Fibroblast of villous mesenchyme (primary cell): ENCODE measurements around the gene CHAT. TPM values are rescaled to one million over a fixed set of nuclear protein-coding genes. Genes with fewer than 3 reads are reported as not detected.

Source experiments
- DNase-seq: peaks from one replicate; pipeline ENCODE4 v3.0.0-alpha.2; 2010; ENCODE audit warnings: low read depth
- H3K4me3 ChIP-seq: 2 replicates; pipeline ENCODE4 v1.5.1; 2011; ENCODE audit warnings: low read depth, mild to moderate bottlenecking, low read length
- CTCF ChIP-seq: IDR thresholded peaks from 2 replicates; pipeline ENCODE4 v1.5.1; 2012; ENCODE audit warnings: low read depth, mild to moderate bottlenecking, low read length; ENCODE audit not compliant: insufficient read depth
- total RNA-seq: library from RNA; depleted of rRNA; stranded (reverse); fragments of >200 nt; gene quantifications from 2 replicates; pipeline ENCODE4 v1.2.3, GENCODE V29; 2012

The CHAT gene
- total RNA-seq, 1 donor = not detected

- no peak for DNase-seq
- H3K4me3 ChIP-seq = no peak overlapping the region
- TF ChIP-seq CTCF = no peak
These were observed 17.4 kb upstream of the CHAT start for GRCh38 chr10:49596493-49596809.

- DNase-seq = no peak
- no peak overlapping the region for H3K4me3 ChIP-seq
- no peak for TF ChIP-seq CTCF
These were observed 17.0 kb upstream of the CHAT start for GRCh38 chr10:49596836-49597235.

GRCh38 chr10:49597426-49598163 lies 16.2 kb upstream of the CHAT start:
- no peak for DNase-seq
- no peak for TF ChIP-seq CTCF
- no peak overlapping the region for H3K4me3 ChIP-seq

- H3K4me3 ChIP-seq = no peak overlapping the region
- no peak for TF ChIP-seq CTCF
- no peak for DNase-seq
These were observed 15.5 kb upstream of the CHAT start for GRCh38 chr10:49598164-49598856.

GRCh38 chr10:49598986-49599385 lies 14.9 kb upstream of the CHAT start:
- H3K4me3 ChIP-seq = no peak overlapping the region
- DNase-seq = peak; percentile 11
- TF ChIP-seq CTCF = no peak

- no peak for DNase-seq
- TF ChIP-seq CTCF = no peak
- no peak overlapping the region for H3K4me3 ChIP-seq
These were observed 14.3 kb upstream of the CHAT start for GRCh38 chr10:49599546-49599945.
